Measurements from ENCODE around the gene TRMT61A. TPM values are rescaled to one million over a fixed set of nuclear protein-coding genes. Genes with fewer than 3 reads are reported as not detected.

The TRMT61A gene
- total and polyA plus RNA-seq, 2 donors (not counting 3 experiments of a cell fraction or from before 2014, with no cell fraction given): 6.8 to 10.6 TPM

DNA sequence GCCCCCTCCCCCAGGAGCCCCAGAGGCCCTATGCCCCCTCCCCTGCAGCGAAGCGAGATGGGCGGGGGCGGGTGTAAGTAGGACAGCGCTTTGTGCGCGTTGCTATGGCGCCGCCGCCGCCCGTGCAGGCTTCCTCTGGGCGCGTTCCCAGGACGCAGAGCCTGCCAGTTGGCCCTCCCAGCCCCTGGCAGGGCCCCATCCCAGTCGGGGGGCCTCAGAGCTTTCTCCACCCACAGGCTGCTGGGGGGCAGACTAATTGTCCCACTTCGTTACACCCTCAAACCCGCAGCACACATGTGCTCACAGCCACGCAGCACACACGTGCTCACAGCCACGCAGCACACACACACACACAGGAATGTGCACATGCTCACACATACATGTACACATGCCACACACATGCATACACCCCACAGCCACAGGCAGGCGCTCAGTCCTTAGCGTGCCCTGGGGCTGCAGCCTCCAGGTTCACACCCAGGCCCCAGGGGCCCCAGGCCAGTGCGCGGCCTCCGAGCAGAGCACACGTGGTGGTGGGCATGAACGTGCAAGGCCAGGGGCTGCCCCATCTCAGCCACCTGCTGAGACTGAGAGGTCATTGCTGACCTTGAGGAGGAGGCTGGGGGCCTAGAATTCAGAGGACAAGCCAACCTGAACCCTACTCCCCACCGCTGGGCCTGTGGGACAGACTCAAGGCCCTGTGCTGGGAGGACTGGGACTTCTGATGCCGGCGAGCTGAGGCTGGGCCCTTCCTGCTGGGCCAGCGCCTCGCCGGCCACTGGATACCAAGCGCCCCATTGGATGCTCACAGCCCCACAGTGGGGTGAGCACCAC is 15.6 kb downstream of the TRMT61A start:
- Histone ChIP-seq H3K4me1 (ENCODE audit: control insufficient read depth, extremely low read depth, insufficient read depth, low read length) (no peaks in the 10 kb centered on the region), H3K9me1 (replicated peaks; ENCODE audit: control insufficient read depth, extremely low read depth, insufficient read depth, low read length) (no peaks in the 10 kb centered on the region), H3K4me3 (replicated peaks in 1 of 3; ENCODE audit: insufficient read depth in 1 of 3, low read depth in 1 of 3, low read length in 3 of 3) (no peak overlapping the region), H2AFZ (ENCODE audit: low read depth, low read length) (no peak overlapping the region), H4K20me1 (replicated peaks; ENCODE audit: control insufficient read depth, extremely low read depth, insufficient read depth, low read length) (no peaks in the 10 kb centered on the region), H3K9ac (replicated peaks; ENCODE audit: extremely low read depth, insufficient read depth, low read length) (no peak overlapping the region), H3K27ac (ENCODE audit: insufficient read depth, low read depth, low read length) (no peak overlapping the region), H3K27me3 (ENCODE audit: control insufficient read depth in 2 of 2, insufficient read depth in 2 of 2, low read length in 2 of 2) (no peaks in the 10 kb centered on the region), H3K36me3 (ENCODE audit: control insufficient read depth in 2 of 2, extremely low read depth in 1 of 2, insufficient read depth in 2 of 2, low read length in 2 of 2) (no peaks in the 10 kb centered on the region), H3K79me2 (ENCODE audit: control insufficient read depth, insufficient read depth, low read length) (no peaks in the 10 kb centered on the region), H3K4me2 (ENCODE audit: insufficient read depth, low read length) (no peak overlapping the region), H3K9me3 (replicated peaks; ENCODE audit: control insufficient read depth, insufficient read depth, low read length) (no peaks in the 10 kb centered on the region)
- FAIRE-seq (no peak), DNase-seq (ENCODE audit: low read depth, low spot score) (no peak)
- ChIA-PET POLR2A (no interaction called here), CTCF (interaction anchor here (0.9 to 14.4 kb wide), 4 partner anchors 11 to 44 kb away, joined by 3 to 209 read pairs (median 19); partner anchors contain the start of gene CKB)
- BruUV-seq (replicated peaks): no TSS peak
- TF ChIP-seq, protein P1, sequence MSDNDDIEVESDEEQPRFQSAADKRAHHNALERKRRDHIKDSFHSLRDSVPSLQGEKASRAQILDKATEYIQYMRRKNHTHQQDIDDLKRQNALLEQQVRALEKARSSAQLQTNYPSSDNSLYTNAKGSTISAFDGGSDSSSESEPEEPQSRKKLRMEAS (IDR thresholded peaks at IDR 0.05; ENCODE audit: insufficient read depth, insufficient read length): no peak
- TF ChIP-seq, protein P2, sequence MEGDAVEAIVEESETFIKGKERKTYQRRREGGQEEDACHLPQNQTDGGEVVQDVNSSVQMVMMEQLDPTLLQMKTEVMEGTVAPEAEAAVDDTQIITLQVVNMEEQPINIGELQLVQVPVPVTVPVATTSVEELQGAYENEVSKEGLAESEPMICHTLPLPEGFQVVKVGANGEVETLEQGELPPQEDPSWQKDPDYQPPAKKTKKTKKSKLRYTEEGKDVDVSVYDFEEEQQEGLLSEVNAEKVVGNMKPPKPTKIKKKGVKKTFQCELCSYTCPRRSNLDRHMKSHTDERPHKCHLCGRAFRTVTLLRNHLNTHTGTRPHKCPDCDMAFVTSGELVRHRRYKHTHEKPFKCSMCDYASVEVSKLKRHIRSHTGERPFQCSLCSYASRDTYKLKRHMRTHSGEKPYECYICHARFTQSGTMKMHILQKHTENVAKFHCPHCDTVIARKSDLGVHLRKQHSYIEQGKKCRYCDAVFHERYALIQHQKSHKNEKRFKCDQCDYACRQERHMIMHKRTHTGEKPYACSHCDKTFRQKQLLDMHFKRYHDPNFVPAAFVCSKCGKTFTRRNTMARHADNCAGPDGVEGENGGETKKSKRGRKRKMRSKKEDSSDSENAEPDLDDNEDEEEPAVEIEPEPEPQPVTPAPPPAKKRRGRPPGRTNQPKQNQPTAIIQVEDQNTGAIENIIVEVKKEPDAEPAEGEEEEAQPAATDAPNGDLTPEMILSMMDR (IDR thresholded peaks at IDR 0.05; ENCODE audit: extremely low read depth in 1 of 2, insufficient read depth in 1 of 2, low read depth in 1 of 2, low read length in 2 of 2): no peak
- TF ChIP-seq GATA2 (IDR thresholded peaks at IDR 0.05; ENCODE audit: insufficient read depth, insufficient read length, low read depth, low read length) (no peak), POLR2AphosphoS5 (IDR thresholded peaks at IDR 0.05; ENCODE audit: insufficient read depth, low read depth, low read length) (no peak), POLR2A (IDR thresholded peaks at IDR 0.05; ENCODE audit: low read depth, low read length) (no peak), JUN (IDR thresholded peaks at IDR 0.05; ENCODE audit: borderline replicate concordance, insufficient read depth, insufficient read length, low read depth) (no peak), FOS (IDR thresholded peaks at IDR 0.05; ENCODE audit: borderline replicate concordance, insufficient read depth, low read length) (no peak), MYC (IDR thresholded peaks at IDR 0.05; ENCODE audit: low read depth, low read length) (no peak), EZH2 (IDR thresholded peaks at IDR 0.05; ENCODE audit: borderline replicate concordance, low read depth, low read length, severe bottlenecking) (no peak)
- intact Hi-C loops (cut with micrococcal nuclease) (no loop called here), dilution Hi-C loops (cut with MboI; ENCODE audit: extremely low pct_ligation_motif_present, low sequenced_read_pairs) (no loop called here)
